IgD-negative memory B cell (primary cell): ENCODE measurements around the gene EHD1. TPM values are rescaled to one million over a fixed set of nuclear protein-coding genes. Genes with fewer than 3 reads are reported as not detected.

Experiments used
- H3K27ac Mint-ChIP-seq, 3 donors: one replicate each; pipeline ENCODE4 v1.8.0; 2020 to 2022; ENCODE audit warnings: mild to moderate bottlenecking in 3 of 3, mixed read lengths in 3 of 3, moderate library complexity in 1 of 3
- H3K27me3 Mint-ChIP-seq: one replicate; pipeline ENCODE4 v1.8.0; 2021; ENCODE audit warnings: mixed read lengths
- H3K36me3 Mint-ChIP-seq: one replicate; pipeline ENCODE4 v1.8.0; 2020; ENCODE audit warnings: mild to moderate bottlenecking, mixed read lengths
- H3K4me1 Mint-ChIP-seq, 3 donors: one replicate each; pipeline ENCODE4 v1.8.0; 2020 to 2022; ENCODE audit warnings: mixed read lengths in 3 of 3, mild to moderate bottlenecking in 1 of 3
- H3K4me3 Mint-ChIP-seq, 4 donors: one replicate each; pipeline ENCODE4 v1.8.0; 2020 to 2022; ENCODE audit warnings: mild to moderate bottlenecking in 4 of 4, mixed read lengths in 4 of 4, moderate library complexity in 3 of 4
- H3K9me3 Mint-ChIP-seq, 3 donors: one replicate each; pipeline ENCODE4 v1.8.0; 2020 to 2021; ENCODE audit warnings: mixed read lengths in 3 of 3, mild to moderate bottlenecking in 1 of 3
- polyA plus RNA-seq: library from polyadenylated mRNA; unstranded; fragments of 300-500 nt; fragmentation: Illumina TruSeq; gene quantifications from one replicate; pipeline ENCODE4 v1.2.3, GENCODE V29; 2021

Gene EHD1
- polyA plus RNA-seq, 1 donor from 2014 or later, result 210 TPM

DNA sequence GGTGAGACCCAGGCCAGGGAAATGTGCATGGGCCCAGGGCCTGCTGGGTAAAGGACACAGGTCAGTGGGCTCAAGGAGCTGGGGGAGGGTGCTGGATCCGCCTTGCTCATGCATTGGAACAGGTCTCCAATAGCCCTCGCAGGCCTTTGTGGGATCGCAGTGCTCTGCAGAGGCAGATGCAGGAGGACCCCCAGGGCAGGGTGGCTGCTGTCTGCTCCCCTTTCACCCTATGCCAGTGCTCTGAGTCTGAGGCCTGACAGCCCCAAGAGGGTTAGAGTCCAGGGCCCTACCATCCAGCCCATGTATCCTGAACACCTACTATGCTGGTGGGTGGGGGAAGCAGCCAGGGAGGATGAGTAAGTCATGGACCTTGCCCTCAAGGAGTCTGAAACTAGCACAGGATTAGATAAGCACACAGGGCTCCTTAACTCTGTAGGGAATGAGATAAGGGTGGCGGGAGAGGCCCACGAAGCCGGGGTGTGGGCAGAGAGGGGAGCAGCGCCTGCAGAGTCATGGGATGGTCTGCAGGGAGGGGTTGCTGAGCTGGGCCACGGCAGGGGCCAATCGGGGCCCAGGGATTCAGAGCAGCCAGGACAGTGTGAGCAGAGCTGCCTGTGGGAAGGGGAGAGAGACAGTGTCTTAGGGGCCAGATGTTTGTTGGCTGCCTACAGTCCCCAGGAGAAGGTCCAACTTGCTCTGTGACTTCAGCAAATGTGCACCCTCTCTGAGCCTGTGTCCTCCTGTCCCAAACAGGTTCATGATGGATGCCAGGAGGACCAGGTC, 10.5 kb upstream of the EHD1 start:
- Mint-ChIP-seq H3K27ac (peak overlapping the region in 2 of 3 donors; percentile 16 to 53), H3K27me3 (no peaks in the 10 kb centered on the region), H3K36me3 (no peaks in the 10 kb centered on the region), H3K4me3 (peak overlapping the region in 2 of 4 donors; percentile 17 to 28), H3K4me1 (peaks cover 14 to 22% (median 15%) of the 10 kb centered on the region in 3 donors), H3K9me3 (no peaks in the 10 kb centered on the region)

DNA sequence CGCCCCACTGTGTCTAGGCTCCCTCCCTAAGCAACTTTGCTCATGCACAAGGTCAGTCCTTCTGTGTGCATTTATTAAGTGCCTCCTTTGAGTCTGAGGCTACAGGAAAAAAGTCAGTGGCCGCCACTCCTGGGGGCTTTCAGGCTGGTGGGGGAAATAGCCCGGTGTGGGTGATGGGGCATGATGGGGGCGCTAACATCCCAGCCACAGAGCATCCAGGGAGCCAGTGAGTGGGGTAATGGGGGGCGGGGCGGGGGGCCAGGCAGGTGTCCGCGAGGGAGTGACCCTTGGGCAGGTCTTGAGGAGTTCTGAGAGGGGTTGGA, 9.9 kb upstream of the EHD1 start:
- Mint-ChIP-seq H3K9me3 (no peaks in the 10 kb centered on the region), H3K36me3 (no peaks in the 10 kb centered on the region), H3K4me1 (peaks cover 14 to 23% (median 15%) of the 10 kb centered on the region in 3 donors), H3K27me3 (no peaks in the 10 kb centered on the region), H3K4me3 (peak overlapping the region; percentile 66 to 97 (median 86)), H3K27ac (peak overlapping the region; percentile 16 to 91 (median 74))

DNA sequence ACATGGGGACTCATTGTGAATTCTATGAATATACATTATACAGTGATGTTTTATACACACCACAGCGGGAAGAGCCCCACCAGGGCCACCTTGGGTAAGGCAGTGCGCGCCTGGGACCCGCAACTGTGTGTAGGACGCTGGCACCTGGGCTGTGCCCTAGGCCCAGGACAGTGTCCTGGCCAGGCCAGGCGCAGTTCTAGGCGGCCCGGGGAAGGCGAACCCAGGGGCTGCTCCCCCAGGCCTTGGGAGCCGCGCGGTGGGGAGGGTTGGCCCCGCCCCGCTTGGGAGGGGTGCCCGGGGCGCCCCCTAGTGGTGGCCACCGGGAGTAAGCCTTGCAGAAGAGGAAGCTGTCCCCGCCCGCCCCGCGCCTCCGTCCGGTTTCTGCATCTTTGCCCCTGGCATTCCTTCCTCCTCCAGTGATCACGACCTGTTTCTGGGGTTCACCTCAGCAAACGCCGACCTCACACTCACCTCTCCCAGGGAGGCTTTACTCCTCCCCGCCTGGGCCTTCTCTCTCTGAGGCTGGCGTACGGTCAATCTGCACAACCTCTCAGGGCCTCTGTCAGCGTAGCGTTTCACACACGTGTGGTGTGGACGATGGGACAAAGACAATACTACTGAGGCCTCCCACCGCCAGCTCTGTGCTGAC, 9.5 kb upstream of the EHD1 start:
- Mint-ChIP-seq H3K4me1 (peaks cover 15 to 23% (median 15%) of the 10 kb centered on the region in 3 donors), H3K9me3 (no peaks in the 10 kb centered on the region), H3K36me3 (no peaks in the 10 kb centered on the region), H3K4me3 (peak overlapping the region; percentile 66 to 97 (median 86)), H3K27me3 (no peaks in the 10 kb centered on the region), H3K27ac (peak overlapping the region; percentile 74 to 91 (median 91))

DNA sequence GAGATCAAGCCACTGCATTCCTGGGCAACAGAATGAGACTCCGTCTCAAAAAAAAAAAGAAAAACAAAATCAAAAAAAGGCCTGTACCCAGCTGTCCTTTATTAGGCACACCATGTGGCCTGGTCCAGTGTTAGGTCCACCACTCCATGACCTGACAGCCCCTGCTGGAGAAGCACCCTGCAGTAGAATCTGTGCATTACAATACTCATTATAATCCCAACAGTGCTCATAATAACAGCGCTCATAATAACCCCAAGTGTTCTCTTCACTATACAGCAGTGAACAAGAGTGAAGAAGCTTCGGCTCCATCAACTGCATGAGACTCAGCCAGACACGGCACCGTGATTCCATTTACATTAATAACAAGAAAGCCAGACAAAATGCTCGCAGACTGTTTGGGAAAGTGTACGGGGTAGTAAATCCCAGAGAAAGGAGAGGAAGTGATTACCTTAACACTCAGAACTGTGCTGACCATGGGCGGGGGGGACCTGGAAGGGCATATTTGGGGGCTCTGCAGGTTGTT, 8.9 kb upstream of the EHD1 start:
- peaks cover 15 to 19% (median 15%) of the 10 kb centered on the region in 3 donors for H3K4me1 Mint-ChIP-seq

DNA sequence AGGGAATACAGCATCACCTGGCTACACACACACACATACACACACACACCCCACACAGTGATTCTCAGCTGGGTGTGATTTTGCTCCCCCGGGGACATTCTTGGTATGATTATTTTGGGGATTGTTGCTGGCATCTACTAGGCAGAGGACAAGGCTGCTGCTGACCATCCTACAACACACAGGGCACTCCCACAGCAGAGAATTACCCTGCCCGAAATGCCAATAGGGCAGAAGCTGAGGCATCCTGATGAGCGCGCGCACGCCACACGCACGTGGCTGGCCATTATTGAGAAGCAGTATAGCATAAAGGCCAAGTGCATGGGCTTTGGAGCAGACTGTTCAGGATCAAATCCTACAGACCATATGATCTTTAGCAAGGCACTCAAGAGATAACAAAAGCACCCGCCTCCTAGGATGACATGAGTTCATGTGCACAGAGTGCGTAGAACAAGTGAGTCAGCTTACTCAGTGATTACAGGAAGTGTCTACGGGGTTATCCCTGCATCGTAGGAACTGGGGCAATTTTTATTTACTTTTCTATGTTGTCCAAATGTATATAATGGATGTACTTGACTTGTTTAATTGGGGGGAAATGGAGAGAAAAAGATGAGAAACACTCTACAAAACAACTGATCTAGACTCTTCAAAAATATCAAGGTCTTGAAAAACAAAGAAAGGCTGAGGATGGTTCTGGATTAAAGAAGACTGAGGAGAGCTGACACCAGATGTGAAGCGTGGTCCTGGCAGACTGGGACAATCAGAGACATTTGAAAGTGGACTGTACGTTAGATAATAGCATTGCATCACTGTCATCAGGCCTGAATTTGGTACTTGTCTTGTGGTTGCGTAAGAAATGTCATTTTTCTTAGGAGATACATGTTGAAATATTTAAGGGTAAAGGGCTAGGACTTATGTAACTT, 7.2 kb upstream of the EHD1 start:
- peak overlapping the region in 1 of 4 donors; percentile 29 for H3K4me3 Mint-ChIP-seq

More for the DNA sequence above, 8.9 kb upstream of the EHD1 start:
- no peaks in the 10 kb centered on the region for H3K36me3 Mint-ChIP-seq
- H3K4me3 Mint-ChIP-seq, result no peak overlapping the region
- H3K27ac Mint-ChIP-seq, result peak overlapping the region; percentile 20 to 91 (median 74)
- no peaks in the 10 kb centered on the region for H3K27me3 Mint-ChIP-seq
- H3K9me3 Mint-ChIP-seq, result no peaks in the 10 kb centered on the region

DNA sequence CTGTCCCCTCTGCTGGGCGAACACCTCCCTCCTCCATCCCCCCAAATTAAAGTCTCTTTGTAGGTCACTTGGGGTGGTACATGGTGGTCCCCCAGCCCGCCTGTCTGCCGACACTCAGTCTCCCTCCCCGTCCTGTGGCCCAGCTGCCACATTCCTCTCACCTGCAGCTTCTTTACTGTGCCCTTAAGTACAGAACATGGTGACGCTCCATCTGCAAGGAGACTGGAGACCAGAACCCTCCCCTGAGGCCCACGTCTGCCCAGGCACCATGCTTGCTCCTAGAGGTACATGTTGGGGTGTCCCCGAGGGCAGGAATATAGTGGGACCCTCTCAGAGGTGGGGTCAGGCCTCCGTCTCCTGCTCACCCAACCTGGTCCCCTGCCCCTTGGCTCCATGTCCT, 5.6 kb upstream of the EHD1 start:
- H3K4me1 Mint-ChIP-seq, result peaks cover 32 to 36% (median 36%) of the 10 kb centered on the region in 3 donors
- H3K27me3 Mint-ChIP-seq, result peaks cover 2% of the 10 kb centered on the region
- peak overlapping the region in 1 of 4 donors; percentile 66 for H3K4me3 Mint-ChIP-seq
- no peaks in the 10 kb centered on the region for H3K9me3 Mint-ChIP-seq
- H3K36me3 Mint-ChIP-seq, result no peaks in the 10 kb centered on the region
- peak overlapping the region in 1 of 3 donors; percentile 72 for H3K27ac Mint-ChIP-seq

More for the DNA sequence above, 7.2 kb upstream of the EHD1 start:
- H3K27ac Mint-ChIP-seq, result peak overlapping the region in 1 of 3 donors; percentile 68
- H3K9me3 Mint-ChIP-seq, result no peaks in the 10 kb centered on the region
- peaks cover 17 to 21% (median 20%) of the 10 kb centered on the region in 3 donors for H3K4me1 Mint-ChIP-seq
- H3K27me3 Mint-ChIP-seq, result peaks cover 2% of the 10 kb centered on the region
- no peaks in the 10 kb centered on the region for H3K36me3 Mint-ChIP-seq

DNA sequence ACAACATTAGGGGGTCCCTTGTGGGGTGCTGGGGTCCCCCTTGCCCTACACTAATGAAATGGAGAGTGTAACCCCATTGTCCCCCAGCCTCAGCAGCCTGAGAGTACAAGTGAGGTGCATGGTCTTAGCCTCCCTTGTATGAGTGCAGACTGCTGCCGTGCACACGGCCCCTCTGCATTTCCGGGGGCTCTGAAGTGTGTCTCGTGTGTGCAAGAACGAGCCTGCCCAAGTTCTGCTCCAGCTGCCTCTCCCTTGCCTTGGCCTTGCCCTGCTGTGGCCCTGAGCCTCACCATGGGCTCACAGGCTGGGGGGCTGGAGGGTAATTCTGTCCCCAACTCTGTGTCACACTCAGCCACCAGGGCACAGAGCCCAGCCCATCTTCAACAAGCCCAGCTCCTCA, 5.2 kb upstream of the EHD1 start:
- Mint-ChIP-seq H3K4me3 (peak overlapping the region in 1 of 4 donors; percentile 66), H3K27ac (peak overlapping the region in 1 of 3 donors; percentile 72), H3K9me3 (no peaks in the 10 kb centered on the region), H3K27me3 (peaks cover 2% of the 10 kb centered on the region), H3K36me3 (no peaks in the 10 kb centered on the region), H3K4me1 (peaks cover 33 to 40% (median 37%) of the 10 kb centered on the region in 3 donors)

DNA sequence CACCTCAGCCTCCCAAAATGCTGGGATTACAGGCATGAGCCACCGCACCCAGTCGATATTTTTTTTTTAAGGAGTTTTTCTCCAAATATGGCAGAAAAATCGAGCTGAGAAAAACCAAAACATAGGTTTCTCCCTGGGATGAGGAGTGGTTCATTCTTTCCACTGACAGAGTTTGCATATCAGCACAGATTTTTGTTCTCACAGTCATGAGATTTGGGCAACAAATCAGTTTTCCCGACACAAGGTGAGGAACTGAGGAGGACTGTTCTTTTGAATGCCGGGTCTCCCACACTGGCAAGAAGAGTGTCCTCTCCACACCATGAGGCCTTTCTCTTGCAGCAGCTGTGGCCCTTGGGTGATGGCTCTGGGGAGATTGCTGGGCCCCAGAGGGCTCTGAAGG, 3.8 kb upstream of the EHD1 start:
- Mint-ChIP-seq H3K4me1 (peaks cover 26 to 31% (median 29%) of the 10 kb centered on the region in 3 donors), H3K4me3 (no peak overlapping the region), H3K27ac (no peak overlapping the region), H3K9me3 (no peaks in the 10 kb centered on the region), H3K36me3 (no peaks in the 10 kb centered on the region), H3K27me3 (peaks cover 2% of the 10 kb centered on the region)

DNA sequence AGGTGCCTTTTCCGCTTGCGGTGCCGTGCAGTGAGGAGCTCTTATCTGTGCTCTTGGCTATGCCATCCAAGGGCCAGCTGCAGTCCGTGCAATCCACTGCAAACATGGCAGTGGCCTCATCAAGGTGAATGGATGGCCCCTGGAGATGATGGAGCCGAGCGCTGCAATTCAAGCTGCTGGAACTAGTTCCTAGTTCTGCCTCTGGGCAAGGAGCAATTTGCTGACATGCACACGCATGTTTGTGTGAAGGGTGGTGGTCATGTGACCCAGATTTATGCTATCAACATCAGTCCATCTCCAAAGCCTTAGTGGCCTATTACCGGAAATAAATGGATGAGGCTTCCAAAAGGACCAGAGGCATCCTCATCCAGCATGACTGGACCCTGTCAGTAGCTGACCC, 3.1 kb upstream of the EHD1 start:
- Mint-ChIP-seq H3K27me3 (peaks cover 2% of the 10 kb centered on the region), H3K27ac (peak overlapping the region in 2 of 3 donors; percentile 76 to 86), H3K4me1 (peaks cover 24 to 32% (median 30%) of the 10 kb centered on the region in 3 donors), H3K4me3 (peak overlapping the region in 2 of 4 donors; percentile 79 to 99), H3K36me3 (peaks cover 2% of the 10 kb centered on the region), H3K9me3 (no peaks in the 10 kb centered on the region)

DNA sequence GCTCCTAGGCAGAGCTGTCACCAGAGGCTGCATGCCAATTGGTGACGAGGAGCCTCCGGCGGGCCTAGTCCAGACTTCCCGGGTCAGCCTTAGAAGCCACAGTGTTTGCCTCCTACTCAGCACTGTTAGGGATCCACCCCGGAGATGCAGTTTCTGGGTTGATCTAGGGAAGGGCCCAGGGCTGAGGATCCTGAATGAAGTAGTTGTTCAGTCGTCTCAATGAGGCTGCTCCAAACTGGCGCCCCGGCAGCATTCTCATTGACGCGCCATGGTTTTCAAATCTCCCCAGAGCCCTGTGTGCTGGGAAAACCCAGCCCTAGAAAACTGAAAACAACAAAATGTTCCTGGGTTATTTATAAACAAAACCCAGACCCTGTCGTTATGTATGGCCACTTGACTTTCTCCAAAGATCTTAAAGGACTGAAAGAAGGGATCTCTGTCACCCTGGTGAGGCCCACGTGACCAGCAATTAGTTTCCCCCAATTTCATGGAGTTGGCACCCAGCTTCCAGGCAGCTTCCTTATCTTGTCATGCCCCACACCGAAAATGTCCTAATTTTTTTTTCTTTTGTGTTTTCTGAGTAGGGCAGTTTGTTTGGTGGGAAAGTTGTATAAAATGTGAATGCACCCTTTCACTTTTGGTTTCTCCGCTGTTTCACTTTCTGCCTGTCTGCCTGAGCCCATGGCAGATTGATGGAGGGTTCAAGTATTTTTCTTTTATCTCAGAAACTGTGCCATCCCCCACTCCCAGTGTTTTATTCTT, 2.0 kb upstream of the EHD1 start:
- Mint-ChIP-seq H3K27ac (peak overlapping the region; percentile 86 to 98 (median 97)), H3K9me3 (no peaks in the 10 kb centered on the region), H3K27me3 (peaks cover 2% of the 10 kb centered on the region), H3K4me3 (peak overlapping the region; percentile 72 to 99 (median 93)), H3K4me1 (peaks cover 28 to 37% (median 34%) of the 10 kb centered on the region in 3 donors), H3K36me3 (peaks cover 7% of the 10 kb centered on the region)

DNA sequence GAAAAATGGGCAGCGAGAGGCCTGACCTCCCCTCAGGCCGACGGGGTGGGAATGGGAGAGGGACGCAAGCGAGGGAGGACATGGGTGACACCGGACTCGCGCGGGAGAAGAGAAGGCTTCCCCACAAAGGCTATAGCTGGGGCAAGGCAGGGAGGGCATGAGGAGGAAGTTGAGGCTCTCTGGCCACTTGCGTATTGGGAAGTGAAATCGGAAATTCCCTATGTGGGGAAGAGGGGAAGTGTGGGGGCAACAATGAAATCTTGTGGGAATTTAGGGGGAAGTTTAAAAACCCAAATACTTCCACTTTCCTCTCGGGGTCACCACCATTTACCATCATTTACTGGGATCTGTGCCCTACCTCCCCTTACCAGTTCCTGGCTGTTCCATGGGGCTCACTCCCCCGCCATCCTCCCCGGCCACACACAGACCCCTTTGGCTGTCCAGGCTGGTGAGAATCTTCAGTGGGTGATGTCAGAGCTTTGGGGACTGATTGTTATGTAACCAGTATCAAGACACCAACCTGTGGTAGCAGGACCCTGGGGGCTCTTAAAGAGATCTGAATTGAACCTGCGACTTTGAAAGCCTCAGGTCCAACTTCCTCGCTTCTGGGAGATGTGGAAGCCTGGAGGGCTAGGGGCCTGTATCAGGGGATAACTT, 951 bp upstream of the EHD1 start:
- Mint-ChIP-seq H3K4me1 (peaks cover 35 to 44% (median 41%) of the 10 kb centered on the region in 3 donors), H3K27me3 (peaks cover 2% of the 10 kb centered on the region), H3K36me3 (peaks cover 10% of the 10 kb centered on the region), H3K9me3 (no peaks in the 10 kb centered on the region), H3K27ac (peak overlapping the region; percentile 86 to 98 (median 97)), H3K4me3 (peak overlapping the region; percentile 85 to 99 (median 96))

DNA sequence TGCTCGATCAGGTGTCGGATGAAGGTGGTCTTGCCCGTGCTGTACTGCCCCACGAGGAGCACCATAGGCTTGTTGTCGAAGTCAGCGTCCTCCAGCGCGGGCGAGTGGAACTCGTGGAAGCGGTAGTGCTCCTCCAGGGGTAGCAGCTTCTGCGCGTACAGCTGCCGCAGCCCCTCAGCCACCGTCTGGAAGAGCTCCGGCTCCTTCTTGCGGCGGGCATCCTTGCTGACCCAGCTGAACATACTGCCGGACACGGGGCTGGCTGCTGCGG, 263 bp downstream of the EHD1 start:
- H3K4me3 Mint-ChIP-seq, result peak overlapping the region; percentile 94 to 99 (median 97)
- H3K27ac Mint-ChIP-seq, result peak overlapping the region; percentile 86 to 98 (median 90)
- H3K9me3 Mint-ChIP-seq, result no peaks in the 10 kb centered on the region
- peaks cover 41 to 50% (median 42%) of the 10 kb centered on the region in 3 donors for H3K4me1 Mint-ChIP-seq
- H3K27me3 Mint-ChIP-seq, result peaks cover 2% of the 10 kb centered on the region
- peaks cover 12% of the 10 kb centered on the region for H3K36me3 Mint-ChIP-seq

DNA sequence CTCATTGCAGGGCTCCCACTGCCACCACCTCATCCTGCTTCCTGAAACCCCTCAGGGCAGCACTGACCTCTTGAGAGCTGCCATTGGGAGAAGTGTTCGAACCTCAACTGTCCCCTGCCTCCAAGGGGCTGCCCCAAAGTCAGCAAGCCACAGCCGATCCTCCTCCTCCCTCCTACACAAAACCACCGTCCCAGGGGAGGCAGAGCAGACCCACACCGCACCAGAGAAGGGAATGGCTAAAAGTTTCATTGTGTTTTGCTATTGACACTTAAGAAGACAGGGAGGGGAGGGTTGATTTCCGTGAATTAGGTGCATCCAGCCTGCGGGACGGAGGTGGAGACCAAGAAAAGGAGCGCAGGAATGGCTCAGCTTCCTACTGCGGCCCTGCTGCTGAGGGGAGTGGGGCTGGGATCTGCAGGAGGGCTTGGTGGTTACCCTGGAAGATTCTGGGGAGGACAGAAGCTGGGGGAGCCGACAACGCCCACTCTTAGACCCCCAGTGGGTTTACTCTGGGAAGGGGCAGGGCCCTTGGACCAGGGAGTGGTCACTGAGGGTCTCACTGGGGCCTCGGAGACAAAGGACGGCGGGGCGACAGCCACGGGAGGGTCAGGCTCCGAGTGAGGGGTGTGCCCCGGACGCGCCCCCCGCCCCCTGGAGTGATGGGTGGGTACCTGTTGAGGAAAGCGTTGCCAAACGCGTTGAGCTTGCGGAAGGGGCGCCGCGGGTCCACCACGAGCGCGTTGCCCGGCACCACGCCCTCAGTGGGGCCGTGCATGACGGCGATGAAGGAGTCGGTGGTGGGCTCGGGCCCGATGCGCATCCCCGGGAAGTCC, 815 bp downstream of the EHD1 start:
- H3K27me3 Mint-ChIP-seq, result peaks cover 2% of the 10 kb centered on the region
- H3K4me3 Mint-ChIP-seq, result peak overlapping the region; percentile 94 to 99 (median 97)
- H3K36me3 Mint-ChIP-seq, result peaks cover 15% of the 10 kb centered on the region
- peak overlapping the region; percentile 86 to 98 (median 92) for H3K27ac Mint-ChIP-seq
- no peaks in the 10 kb centered on the region for H3K9me3 Mint-ChIP-seq
- peaks cover 46 to 54% (median 47%) of the 10 kb centered on the region in 3 donors for H3K4me1 Mint-ChIP-seq
